SU-DHL-6 (cell line): ENCODE measurements around the gene ATP9B.

Experiments
- CTCF ChIP-seq: fragments of 200-600 bp; sonication (generic); IDR thresholded peaks from one replicate; pipeline ENCODE4 v1.5.1; 2017; ENCODE audit warnings: antibody characterized with exemption, mild to moderate bottlenecking, low read length, moderate library complexity; ENCODE audit not compliant: insufficient read depth, poor library complexity, severe bottlenecking
- EZH2phosphoT487 ChIP-seq: fragments of 200-600 bp; sonication (generic), shearing (Covaris generic); conservative IDR thresholded peaks from 2 replicates; pipeline ENCODE4 v1.6.1; 2018; ENCODE audit warnings: mild to moderate bottlenecking, antibody characterized with exemption, low read length, moderate library complexity, mixed read lengths

DNA sequence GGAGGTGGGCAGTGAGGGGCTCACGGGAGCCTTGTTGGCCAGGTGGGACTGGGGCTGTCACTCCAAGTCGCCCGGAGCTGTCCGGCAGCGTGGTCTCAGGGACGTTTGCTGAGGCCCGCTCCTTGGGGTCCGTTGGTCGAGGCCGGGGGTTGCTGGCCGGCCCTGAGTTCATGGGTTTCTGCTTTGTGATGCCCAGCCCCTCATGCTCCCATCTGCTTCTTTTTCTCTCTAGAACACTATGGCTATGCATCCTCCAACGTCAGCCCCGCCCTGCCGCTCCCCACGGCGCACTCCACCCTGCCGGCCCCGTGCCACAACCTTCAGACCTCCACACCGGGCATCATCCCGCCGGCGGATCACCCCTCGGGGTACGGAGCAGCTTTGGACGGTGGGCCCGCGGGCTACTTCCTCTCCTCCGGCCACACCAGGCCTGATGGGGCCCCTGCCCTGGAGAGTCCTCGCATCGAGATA is 341.0 kb downstream of the ATP9B start:
- no peak for TF ChIP-seq CTCF
- no peak for TF ChIP-seq EZH2phosphoT487
